HG02588 (cell line): ENCODE results near the gene C1GALT1C1L.
A peak's percentile ranks its signal among the peaks of the same experiment; 100 is the strongest.
"Not testable (repeated sequence)": the region's sequence is repeated elsewhere in the genome, so short reads cannot be mapped to it uniquely, and the experiment has no call there.

Source experiments
- ATAC-seq: cut with Tn5 transposase; IDR thresholded peaks from one replicate; pipeline ENCODE4 v1.9.1; 2021; ENCODE audit warnings: mild to moderate bottlenecking, moderate library complexity; ENCODE audit not compliant: unreplicated experiment

C1GALT1C1L gene

DNA sequence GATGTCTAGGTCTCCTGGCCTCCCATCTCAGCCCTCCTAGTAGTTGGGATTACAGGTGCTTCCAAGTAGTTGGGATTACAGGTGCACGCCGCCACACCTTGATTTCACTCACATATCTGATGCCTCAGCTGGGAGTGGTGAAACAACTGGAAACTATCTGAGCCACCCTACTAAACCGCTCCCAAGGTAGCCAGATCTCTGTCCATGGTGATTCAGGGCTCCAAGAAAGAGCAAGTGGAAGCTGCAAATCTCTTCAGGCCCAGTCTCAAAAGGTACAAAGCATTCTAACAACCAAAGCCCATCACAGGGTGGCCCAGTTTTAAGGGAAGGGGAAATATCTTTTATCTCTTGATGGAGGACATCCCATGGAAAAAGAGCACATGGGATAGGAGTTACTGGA lies 19.0 kb downstream of the C1GALT1C1L start:
- ATAC-seq = no peak

DNA sequence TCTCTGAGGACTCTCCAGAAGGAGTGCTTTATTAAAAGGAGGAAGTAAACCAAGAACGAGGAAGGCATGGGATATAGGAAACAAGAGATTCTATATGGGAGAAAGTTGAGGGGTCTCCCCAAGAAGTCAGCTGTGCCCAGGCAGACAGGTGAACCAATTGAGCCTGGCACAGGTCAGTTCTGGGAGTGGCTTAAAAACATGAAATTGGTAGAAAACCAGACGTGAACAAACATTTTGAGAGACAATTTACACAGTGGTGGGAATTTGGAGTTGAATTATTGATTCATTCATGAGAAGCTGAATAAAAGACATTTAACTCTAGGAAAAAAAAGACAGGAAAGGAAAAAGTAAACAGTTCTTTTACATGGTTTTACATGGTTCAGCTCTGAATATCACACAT lies 22.7 kb downstream of the C1GALT1C1L start:
- ATAC-seq = no peak

DNA sequence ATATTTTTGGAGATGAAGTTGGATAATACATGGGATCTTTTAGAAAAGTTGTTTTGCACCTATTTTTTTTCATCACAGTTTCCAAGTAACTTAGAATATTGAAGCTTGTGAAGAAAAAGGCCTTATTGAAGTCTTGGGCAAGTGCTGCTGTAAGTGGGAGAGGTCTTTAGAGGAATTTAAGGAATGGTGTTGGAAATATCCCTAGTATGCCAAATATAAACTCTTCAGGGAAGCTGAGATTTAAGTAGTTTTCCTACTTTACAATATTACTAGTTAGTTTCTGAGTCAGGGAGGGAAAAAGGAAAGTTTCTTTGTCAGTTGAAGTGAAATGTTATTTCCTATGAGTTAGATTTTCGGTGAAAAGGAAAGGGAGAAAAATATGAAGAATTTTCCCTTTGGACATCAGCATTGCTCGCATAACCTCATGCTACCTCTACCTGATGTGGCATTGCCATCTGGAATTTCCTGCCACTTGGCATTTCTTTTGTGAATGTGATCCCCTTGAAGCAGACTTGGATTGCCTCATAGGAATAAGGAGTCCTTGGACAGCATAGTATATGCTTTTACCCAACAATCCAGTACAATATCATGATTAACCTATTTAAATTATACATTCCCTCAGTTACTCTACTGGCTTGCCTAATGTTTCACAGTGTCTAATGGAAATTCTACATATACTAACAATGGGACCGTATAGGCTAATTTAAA lies 27.1 kb downstream of the C1GALT1C1L start:
- ATAC-seq = no peak

DNA sequence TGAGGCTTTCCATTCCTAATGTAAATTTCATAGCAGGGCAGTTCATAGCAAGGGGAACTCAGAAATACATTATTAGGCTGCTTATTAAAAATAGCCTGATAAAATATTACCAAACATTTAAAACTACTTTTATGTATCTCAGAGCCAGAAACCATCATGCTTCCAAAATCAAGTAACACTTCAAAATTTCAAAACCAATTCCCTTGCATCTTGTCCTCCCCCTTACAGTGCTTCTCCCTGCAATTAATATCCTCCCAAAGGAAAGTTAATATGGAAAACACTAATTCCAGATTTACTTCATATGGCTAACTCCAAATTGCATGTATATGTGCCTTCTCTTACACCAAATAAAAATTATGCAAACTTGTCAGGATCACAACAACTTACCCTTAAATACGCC lies 32.5 kb downstream of the C1GALT1C1L start:
- no peak for ATAC-seq

DNA sequence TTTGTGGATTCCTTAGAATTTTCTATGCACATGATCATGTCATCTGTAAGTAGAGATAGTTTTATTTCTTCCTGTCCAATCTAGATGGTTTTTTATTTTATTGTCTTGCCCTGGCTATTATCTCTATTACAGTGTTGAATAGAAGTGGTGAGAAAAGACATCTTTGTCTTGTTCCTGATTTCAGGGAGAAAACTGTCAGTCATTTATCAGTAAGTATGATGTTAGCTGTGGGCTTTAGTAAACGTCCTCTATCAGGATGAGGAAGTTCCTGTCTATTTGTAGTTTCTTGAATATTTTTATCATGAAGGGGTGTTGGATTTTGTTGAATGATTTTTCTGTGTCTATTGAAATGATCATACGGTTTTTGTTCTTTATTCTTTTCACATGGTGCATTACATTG lies 33.9 kb downstream of the C1GALT1C1L start:
- no peak for ATAC-seq

DNA sequence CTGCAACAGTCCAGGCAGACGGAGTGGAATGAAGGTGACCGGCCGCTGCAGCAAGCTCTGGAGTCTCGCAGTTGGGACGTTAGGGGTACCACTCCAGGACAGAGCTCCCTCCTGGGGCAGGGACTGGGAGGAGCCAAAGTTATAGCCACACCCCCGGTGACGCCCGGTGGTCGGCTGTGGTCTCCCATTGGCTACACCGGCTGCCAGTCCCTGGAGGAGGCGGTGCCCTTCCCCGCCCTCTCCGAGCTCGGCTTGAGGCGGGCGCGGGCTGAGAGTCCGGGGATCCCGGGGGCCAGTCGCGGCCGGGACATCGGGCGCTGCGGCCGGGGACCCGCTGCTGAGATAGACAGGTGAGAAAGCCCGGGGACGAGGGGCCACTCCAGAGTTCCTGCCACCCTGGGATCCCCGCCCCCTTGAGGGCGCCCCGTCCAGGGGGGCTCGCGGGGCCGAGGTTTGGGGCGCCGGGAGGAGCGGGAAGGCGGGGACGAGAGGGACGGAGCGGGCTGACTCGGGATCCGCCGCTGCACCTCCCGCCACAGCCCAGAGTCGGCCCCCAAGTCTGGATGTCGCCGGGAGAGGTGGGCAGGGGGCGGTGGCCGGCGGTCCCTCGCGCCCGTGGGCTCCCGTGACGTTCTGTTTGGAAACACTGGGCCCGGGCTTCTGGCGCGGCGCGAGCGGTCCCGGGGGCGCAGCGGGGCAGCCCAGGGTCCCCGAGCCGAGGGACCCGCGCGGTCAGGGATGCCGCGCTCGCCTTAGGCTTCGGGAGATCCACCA lies 39.0 kb downstream of the C1GALT1C1L start, which contains the start of gene PLEKHH2:
TSS of gene PLEKHH2 (plus strand) at position 231 of the 774 bp plus-strand sequence. CDS start 7,414 bp downstream, outside the sequence.
- ATAC-seq = peak; percentile 100

DNA sequence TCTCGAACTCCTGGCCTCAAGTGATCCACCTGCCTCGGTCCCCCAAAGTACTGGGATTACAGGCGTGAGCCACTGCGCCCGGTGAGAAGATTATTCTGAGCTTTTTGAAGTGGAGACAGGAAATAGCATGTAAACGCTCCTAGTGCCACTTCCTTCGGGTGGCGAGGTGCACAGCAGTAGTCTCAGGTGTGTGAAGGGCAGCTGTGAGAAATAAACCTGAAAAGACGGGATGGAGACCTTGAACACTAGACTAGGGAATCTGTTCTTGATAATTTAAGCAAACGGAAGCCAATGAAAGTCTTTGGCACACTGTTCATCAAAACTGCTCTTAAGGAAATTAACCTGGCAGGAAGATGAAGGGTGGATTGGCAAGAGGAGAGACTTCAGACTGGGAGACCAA lies 39.6 kb downstream of the C1GALT1C1L start:
- no peak for ATAC-seq

DNA sequence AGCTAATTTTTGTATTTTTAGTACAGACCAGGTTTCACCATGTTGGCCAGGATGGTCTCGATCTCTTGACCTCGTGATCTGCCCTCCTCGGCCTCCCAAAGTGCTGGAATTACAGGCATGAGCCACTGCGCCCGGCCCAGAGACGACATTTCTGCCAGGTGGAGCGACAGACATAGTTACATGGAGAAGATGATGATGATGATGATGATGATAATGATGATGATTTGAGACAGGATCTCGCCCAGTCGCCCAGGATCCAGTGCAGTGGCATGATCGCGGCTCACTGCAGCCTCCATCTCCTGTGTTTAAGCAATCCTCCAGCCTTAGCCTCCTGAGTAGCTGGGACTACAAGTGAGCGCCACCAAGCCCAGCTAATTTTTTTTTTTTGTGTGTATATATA lies 40.1 kb downstream of the C1GALT1C1L start:
- ATAC-seq = not testable (repeated sequence)

DNA sequence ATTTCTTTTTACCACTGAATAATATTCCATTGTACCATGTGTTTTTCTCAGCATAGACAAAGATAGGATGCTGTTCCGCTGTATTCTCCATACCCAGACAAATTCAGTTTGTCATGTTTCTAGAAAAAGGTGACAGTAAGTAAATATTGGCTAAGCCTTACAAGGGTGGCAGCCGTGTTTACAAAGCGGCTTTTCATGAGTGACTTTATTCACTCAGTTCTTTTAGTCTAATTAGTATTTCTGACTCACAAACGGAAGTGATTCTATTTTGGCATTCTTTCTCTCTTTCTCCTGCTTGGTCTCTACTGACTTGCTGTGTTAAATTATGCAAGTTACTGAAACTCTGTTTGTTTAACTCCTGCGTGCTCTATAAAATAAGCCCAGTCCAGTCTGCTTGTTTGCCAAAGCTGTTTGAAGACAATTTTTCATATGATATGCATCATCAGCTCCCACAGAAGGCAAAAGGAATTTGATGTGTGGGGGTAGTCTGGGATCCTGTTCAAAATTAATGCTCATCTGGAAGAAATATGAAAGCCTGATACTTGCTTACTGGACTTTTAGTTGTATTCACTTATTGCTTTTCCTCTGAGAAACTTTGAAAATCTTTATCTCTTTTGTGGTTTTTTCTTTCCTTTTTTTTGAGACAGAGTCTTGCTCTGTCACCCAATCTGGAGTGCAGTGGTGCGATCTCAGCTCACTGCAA lies 41.5 kb downstream of the C1GALT1C1L start:
- no peak for ATAC-seq

DNA sequence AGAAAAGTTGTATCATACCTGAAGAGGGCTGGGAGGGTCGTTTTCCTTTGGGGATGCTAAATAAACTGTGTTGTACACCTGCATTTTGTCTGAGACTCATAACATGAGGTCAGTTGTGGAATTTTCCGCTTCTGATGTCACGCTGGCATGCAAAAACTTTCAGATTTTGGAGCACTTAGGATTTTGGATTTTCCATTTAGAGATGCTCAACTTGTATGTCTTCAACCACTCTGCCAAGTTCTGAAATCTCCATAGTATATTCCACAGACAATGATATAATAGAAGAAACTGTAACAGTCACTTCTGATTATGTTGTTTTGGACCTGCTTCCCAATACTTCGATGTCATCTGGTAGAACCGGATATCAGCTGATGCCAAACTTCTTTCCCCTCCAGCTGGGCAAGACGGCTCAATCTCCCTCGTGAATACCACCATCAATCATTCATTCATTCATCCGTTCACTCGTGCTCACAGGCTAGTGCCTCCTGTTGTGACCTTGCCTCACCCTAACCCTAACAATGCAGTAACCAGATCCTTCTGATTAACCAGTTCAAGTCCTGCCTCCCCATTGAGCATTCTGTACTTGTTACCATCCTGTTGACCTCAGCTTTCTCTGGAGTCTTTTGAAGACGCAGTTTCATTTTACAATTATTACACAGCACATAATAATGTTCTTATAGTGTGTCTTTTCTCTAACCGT lies 44.5 kb downstream of the C1GALT1C1L start:
- no peak for ATAC-seq
